ENCODE data around the gene DAD1.

DAD1 gene

GRCh38 chr14:22607291-22607690, 18.3 kb upstream of the DAD1 start:
- H3K4me1 Mint-ChIP-seq, result peaks cover 3% of the 10 kb centered on the region
- no peak overlapping the region for H3K4me3 Mint-ChIP-seq
- DNase-seq (ENCODE audit: low spot score in 2 of 2) (no peak), ATAC-seq (no peak)
- H3K27ac Mint-ChIP-seq, result no peak overlapping the region
- peaks cover 92% of the 10 kb centered on the region for H3K36me3 Mint-ChIP-seq
- no peaks in the 10 kb centered on the region for H3K9me3 Mint-ChIP-seq

DNA sequence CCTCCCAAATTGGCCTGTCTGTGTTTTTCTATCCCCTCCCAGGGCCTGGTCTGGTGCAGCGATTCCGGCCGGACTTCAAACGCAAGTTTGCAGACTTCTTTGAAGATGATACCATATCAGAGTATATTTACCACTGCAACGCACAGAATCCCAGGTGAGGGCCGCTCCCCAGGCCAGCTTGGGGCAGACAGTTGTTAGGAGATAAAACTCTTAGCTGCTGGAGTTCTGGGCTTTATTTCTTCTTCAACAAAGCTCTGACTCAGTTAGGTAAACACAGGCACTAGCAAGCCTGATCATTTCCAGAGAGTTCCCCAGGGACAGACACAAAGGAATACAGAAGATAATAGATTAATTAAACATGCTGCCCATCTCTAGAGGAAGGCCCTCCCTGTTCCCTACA, 17.4 kb upstream of the DAD1 start:
- Mint-ChIP-seq H3K27ac (peak overlapping the region; percentile 68), H3K36me3 (peaks cover 92% of the 10 kb centered on the region), H3K9me3 (no peaks in the 10 kb centered on the region), H3K4me3 (no peak overlapping the region), H3K4me1 (peaks cover 7% of the 10 kb centered on the region)
- DNase-seq (ENCODE audit: low spot score in 2 of 2), result no peak
- ATAC-seq, result no peak

DNA sequence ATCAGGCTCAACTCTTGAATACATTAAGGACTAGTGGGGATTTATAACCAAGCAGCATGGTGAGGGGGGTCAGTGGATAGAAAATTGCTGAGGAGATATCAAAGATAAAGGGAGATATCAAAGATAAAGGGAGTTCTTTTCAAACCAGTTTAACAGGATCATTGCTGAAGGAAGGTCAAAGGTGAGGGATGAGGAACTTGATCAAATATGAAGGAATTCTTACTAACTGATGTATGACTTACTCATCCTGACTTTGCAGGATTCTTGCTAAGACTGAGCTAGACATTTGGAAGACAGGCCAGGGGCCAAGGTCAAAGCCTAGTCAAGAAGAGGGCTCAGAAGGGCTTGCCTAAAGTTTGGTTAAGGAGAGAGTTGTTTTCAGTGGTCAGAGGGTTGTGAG, 13.8 kb upstream of the DAD1 start:
- DNase-seq (ENCODE audit: low spot score in 2 of 2) (no peak), ATAC-seq (no peak)
- H3K4me1 Mint-ChIP-seq, result peaks cover 25% of the 10 kb centered on the region
- H3K36me3 Mint-ChIP-seq, result peaks cover 62% of the 10 kb centered on the region
- no peaks in the 10 kb centered on the region for H3K9me3 Mint-ChIP-seq
- no peak overlapping the region for H3K4me3 Mint-ChIP-seq
- peak overlapping the region; percentile 11 for H3K27ac Mint-ChIP-seq

DNA sequence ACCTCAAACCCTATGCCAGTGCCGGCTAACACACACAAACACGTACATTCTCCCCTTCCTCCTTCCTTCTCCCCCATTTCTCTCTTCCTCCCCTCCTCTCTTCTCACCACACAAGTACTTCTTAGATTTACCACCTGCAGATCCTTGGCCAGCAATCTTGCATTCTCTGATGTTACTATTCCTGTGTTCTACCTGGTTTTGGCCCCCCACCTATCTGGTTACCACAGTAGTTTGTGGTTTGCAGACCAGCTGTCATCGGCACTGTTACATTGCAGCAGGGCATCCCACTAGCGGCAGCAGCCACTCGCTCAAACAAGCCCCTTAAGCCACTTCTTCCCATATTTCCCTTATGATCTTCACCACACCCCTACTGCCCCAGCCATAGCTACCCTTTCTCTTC, 13.0 kb upstream of the DAD1 start:
- Mint-ChIP-seq H3K4me1 (peaks cover 25% of the 10 kb centered on the region), H3K36me3 (peaks cover 53% of the 10 kb centered on the region), H3K9me3 (no peaks in the 10 kb centered on the region), H3K27ac (peak overlapping the region; percentile 11), H3K4me3 (no peak overlapping the region)
- no peak for DNase-seq (ENCODE audit: low spot score in 2 of 2)
- ATAC-seq, result no peak

DNA sequence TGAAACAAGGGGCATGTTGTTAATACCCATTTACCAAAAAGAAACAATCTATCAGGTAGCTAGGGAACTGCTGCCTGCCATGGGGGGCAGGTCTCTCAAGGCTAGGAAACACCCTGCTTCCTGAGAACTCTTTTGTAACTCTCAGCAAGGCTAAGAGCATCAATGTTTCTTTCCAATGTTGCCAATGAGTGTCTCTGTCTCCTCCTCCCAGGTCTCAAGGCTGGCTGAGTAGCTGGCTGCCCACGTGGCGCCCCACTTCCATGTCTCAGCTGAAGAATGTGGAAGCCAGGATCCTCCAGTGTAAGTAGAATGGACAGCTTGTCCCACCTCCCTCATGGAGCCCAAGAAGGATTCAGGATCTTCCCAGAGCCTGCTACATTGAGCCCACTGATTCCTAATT, 12.4 kb upstream of the DAD1 start:
- H3K36me3 Mint-ChIP-seq, result peaks cover 48% of the 10 kb centered on the region
- DNase-seq (ENCODE audit: low spot score in 2 of 2) (no peak), ATAC-seq (no peak)
- H3K4me1 Mint-ChIP-seq, result peaks cover 25% of the 10 kb centered on the region
- no peak overlapping the region for H3K27ac Mint-ChIP-seq
- H3K4me3 Mint-ChIP-seq, result no peak overlapping the region
- H3K9me3 Mint-ChIP-seq, result no peaks in the 10 kb centered on the region

- DNase-seq (ENCODE audit: low spot score in 2 of 2), result no peak
- peaks cover 25% of the 10 kb centered on the region for H3K4me1 Mint-ChIP-seq
- peaks cover 34% of the 10 kb centered on the region for H3K36me3 Mint-ChIP-seq
- H3K9me3 Mint-ChIP-seq, result no peaks in the 10 kb centered on the region
- ATAC-seq, result no peak
- H3K27ac Mint-ChIP-seq, result no peak overlapping the region
- peak overlapping the region; percentile 11 for H3K4me3 Mint-ChIP-seq
Measured at GRCh38 chr14:22600027-22600426, 11.0 kb upstream of the DAD1 start.

GRCh38 chr14:22599349-22599748, 10.3 kb upstream of the DAD1 start:
- DNase-seq (ENCODE audit: low spot score in 2 of 2), result no peak
- Mint-ChIP-seq H3K4me1 (peaks cover 25% of the 10 kb centered on the region), H3K36me3 (peaks cover 27% of the 10 kb centered on the region), H3K9me3 (no peaks in the 10 kb centered on the region), H3K4me3 (peak overlapping the region; percentile 95), H3K27ac (peak overlapping the region; percentile 89)
- no peak for ATAC-seq

DNA sequence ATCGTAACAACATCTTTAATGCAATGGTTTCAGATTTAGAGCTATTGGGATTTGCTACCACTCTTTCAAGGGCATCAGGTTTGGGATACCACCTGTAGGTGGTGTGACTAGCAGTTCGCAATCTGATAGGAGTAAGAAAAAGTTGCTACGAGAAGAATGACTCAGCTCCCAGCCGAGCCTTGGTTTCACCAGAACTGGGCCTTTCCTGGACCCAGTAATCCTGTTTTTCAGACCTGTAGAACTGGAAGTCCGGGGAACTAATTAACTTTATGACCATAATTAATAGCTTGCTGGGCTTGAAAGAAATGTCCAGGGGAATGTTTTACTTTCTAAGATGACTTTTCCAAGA, 9.8 kb upstream of the DAD1 start:
- Mint-ChIP-seq H3K36me3 (peaks cover 22% of the 10 kb centered on the region), H3K9me3 (no peaks in the 10 kb centered on the region), H3K4me1 (peaks cover 25% of the 10 kb centered on the region), H3K27ac (peak overlapping the region; percentile 89), H3K4me3 (peak overlapping the region; percentile 95)
- ATAC-seq, result peak; percentile 82
- peak in 1 of 2 donors; percentile 14 for DNase-seq (ENCODE audit: low spot score in 2 of 2)

DNA sequence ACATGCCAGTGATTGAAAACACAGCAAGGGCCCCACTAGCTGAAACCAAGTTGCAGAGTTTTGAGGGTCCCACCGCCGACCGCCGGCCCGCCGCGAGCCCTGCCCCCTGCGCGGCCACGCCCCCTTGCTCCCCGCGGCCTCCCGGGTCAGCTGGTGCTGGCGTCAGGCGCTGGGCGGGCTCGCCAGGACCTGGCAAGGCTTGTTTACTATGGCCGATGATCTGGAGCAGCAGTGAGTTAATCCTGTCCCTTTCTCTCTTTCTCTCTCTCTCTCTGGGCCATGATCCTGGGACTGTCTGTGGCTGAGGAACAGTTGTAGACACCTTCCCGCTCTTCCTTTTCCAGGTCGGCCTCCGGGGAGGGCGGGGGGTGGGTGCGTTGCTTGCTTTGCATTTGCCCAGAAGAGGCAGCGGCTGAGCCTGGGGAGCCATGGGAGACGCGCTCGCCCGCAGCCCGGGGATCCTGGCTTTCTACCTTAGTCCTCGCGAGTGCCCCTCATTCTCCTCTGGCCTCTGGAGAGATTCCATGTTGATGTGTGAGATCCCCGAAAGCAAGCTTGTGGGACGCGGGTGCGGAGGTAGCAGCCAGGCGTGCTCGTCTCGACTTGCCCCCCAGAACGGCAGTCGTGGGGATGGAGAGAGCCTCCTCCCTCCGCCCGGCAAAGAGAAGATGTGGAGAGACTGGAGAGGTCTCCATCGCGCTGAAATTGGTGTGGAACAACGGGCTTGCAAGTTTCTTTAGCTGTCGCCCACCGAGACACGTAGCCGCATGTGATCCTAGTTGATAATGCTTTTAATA, 9.3 kb upstream of the DAD1 start, which contains the start of gene ABHD4:
TSS of gene ABHD4 (plus strand) at position 202 of the 797 bp plus-strand sequence. CDS start at position 209, 7 bp downstream.
- DNase-seq (ENCODE audit: low spot score in 2 of 2), result peak; percentile 65 to 83
- Mint-ChIP-seq H3K27ac (peak within 1 kb of the TSS; percentile 89), H3K36me3 (peaks cover 16% of the 10 kb centered on the region), H3K9me3 (no peaks in the 10 kb centered on the region), H3K4me1 (peaks cover 25% of the 10 kb centered on the region), H3K4me3 (peak within 1 kb of the TSS; percentile 95)
- peak; percentile 93 for ATAC-seq

DNA sequence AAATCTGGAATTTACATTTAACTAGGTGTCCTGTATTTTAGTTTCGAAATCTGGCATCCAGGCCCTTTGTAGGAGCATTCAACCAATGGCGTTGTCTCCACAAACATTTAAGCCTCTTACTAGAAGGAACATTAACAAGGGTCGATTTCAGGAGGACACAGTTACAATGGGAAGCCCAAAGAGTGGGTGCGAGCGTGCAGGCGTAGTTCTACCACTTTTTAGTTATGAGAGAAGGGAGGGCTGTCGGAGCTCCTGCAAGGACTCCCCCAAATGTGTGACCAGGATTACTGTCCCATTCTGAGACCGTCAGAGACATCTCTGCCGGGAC, 8.7 kb upstream of the DAD1 start:
- Mint-ChIP-seq H3K9me3 (no peaks in the 10 kb centered on the region), H3K4me1 (peaks cover 25% of the 10 kb centered on the region), H3K27ac (peak overlapping the region; percentile 89), H3K36me3 (peaks cover 11% of the 10 kb centered on the region), H3K4me3 (peak overlapping the region; percentile 95)
- ATAC-seq (no peak), DNase-seq (ENCODE audit: low spot score in 2 of 2) (no peak)

- Mint-ChIP-seq H3K4me1 (peaks cover 22% of the 10 kb centered on the region), H3K9me3 (no peaks in the 10 kb centered on the region), H3K27ac (peak overlapping the region; percentile 89), H3K36me3 (peaks cover 6% of the 10 kb centered on the region), H3K4me3 (peak overlapping the region; percentile 95)
- no peak for DNase-seq (ENCODE audit: low spot score in 2 of 2)
- ATAC-seq, result no peak
Measured at GRCh38 chr14:22597265-22597664, 8.2 kb upstream of the DAD1 start.

DNA sequence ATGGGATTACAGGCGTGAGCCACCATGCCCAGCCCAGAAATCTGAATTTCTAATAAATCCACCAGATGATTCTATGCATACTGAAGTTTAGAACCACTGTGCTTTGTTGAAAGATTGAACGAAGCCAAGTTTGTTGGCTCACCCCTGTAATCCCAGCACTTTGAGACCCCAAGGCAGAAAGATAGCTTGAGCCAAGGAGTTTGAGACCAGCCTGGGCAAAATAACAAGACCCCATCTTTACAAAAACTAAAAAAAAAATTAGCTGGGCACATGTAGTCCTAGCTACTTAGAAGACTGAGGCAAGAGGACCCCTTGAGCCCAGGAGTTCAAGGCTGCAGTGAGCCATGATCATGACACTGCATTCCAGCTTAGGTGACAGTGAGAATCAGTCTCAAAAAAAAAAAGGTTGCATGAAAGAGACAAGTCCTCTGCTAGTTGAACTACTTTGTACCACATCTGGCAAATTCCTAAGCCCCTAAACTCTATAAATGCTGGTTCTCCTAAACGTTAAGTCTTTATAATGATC, 7.4 kb upstream of the DAD1 start:
- no peak overlapping the region for H3K27ac Mint-ChIP-seq
- DNase-seq (ENCODE audit: low spot score in 2 of 2) (no peak), ATAC-seq (no peak)
- H3K36me3 Mint-ChIP-seq, result no peaks in the 10 kb centered on the region
- no peak overlapping the region for H3K4me3 Mint-ChIP-seq
- peaks cover 18% of the 10 kb centered on the region for H3K4me1 Mint-ChIP-seq
- H3K9me3 Mint-ChIP-seq, result no peaks in the 10 kb centered on the region

GRCh38 chr14:22594156-22594716, 5.2 kb upstream of the DAD1 start:
- Mint-ChIP-seq H3K27ac (no peak overlapping the region), H3K36me3 (peaks cover 5% of the 10 kb centered on the region), H3K4me1 (peaks cover 18% of the 10 kb centered on the region), H3K9me3 (no peaks in the 10 kb centered on the region), H3K4me3 (no peak overlapping the region)
- DNase-seq (ENCODE audit: low spot score in 2 of 2) (no peak), ATAC-seq (no peak)

GRCh38 chr14:22593601-22594000, 4.6 kb upstream of the DAD1 start:
- H3K36me3 Mint-ChIP-seq, result peaks cover 12% of the 10 kb centered on the region
- DNase-seq (ENCODE audit: low spot score in 2 of 2) (no peak), ATAC-seq (no peak)
- peaks cover 15% of the 10 kb centered on the region for H3K4me1 Mint-ChIP-seq
- H3K27ac Mint-ChIP-seq, result no peak overlapping the region
- H3K9me3 Mint-ChIP-seq, result no peaks in the 10 kb centered on the region
- H3K4me3 Mint-ChIP-seq, result no peak overlapping the region

DNA sequence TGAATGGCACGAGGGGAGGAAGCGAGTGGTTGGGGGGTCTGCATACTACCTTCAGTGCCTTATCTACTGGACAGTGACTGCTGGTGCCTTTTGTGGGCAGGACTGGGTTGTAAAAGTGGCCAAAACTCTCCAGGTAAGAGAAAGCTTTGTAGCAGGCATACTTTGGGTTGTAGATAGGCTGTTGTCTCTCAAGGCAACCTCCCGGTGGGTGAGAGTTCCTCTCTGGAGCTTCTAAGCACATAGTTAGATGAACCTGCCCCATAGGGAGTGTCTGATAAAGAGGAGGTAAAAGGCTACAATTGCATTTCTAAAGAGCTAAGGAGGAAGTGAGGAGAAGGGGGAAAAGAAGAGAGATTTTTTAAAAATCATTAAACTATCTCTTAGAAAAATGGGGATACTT, 4.2 kb upstream of the DAD1 start:
- H3K4me3 Mint-ChIP-seq, result no peak overlapping the region
- H3K27ac Mint-ChIP-seq, result no peak overlapping the region
- H3K9me3 Mint-ChIP-seq, result no peaks in the 10 kb centered on the region
- DNase-seq (ENCODE audit: low spot score in 2 of 2) (no peak), ATAC-seq (no peak)
- H3K36me3 Mint-ChIP-seq, result peaks cover 16% of the 10 kb centered on the region
- peaks cover 11% of the 10 kb centered on the region for H3K4me1 Mint-ChIP-seq

GRCh38 chr14:22588526-22589095, 413 bp downstream of the DAD1 start:
- Mint-ChIP-seq H3K36me3 (peaks cover 60% of the 10 kb centered on the region), H3K4me1 (peaks cover 50% of the 10 kb centered on the region), H3K27ac (peak overlapping the region; percentile 99), H3K4me3 (peak overlapping the region; percentile 90), H3K9me3 (no peaks in the 10 kb centered on the region)
- ATAC-seq (peak; percentile 51), DNase-seq (ENCODE audit: low spot score in 2 of 2) (no peak)

Measured in stimulated activated effector memory CD8-positive, alpha-beta T cell treated with anti-CD3 and anti-CD28 coated beads, Interleukin-12 subunit alpha, Interleukin-12 subunit beta, amount 100 ng/mL, for 72 hours (primary cell).